CD4-positive, CD25-positive, alpha-beta regulatory T cell (primary cell): ENCODE data around the gene ATG2A. TPM values are rescaled to one million over a fixed set of nuclear protein-coding genes. Genes with fewer than 3 reads are reported as not detected.

Experiments used
- ATAC-seq, 2 donors: fragments of 150-1000 bp; cut with Tn5 transposase; one replicate each; pipeline ENCODE4 v1.10.0; 2021; ENCODE audit warnings: low read depth in 2 of 2, moderate number of reproducible peaks in 2 of 2, moderate library complexity in 1 of 2
- DNase-seq, 3 donors: peaks; one replicate each; pipeline versions ENCODE4 v3.0.0 to v3.0.0-alpha.2; 2012 to 2022; ENCODE audit warnings: mixed read lengths in 1 of 3
- H3K27ac ChIP-seq: one replicate; pipeline ENCODE4 v1.7.0; 2013; ENCODE audit warnings: mild to moderate bottlenecking, low read length; ENCODE audit not compliant: insufficient read depth, poor library complexity, severe bottlenecking
- H3K27me3 ChIP-seq: one replicate; pipeline ENCODE4 v1.7.0; 2013; ENCODE audit warnings: low read length; ENCODE audit not compliant: control insufficient read depth, insufficient read depth
- H3K36me3 ChIP-seq: one replicate; pipeline ENCODE4 v1.7.0; 2013; ENCODE audit warnings: mild to moderate bottlenecking, low read length, moderate library complexity; ENCODE audit not compliant: control insufficient read depth, insufficient read depth
- H3K4me1 ChIP-seq: 2 replicates; pipeline ENCODE4 v1.7.0; 2013; ENCODE audit warnings: mild to moderate bottlenecking, low read length; ENCODE audit not compliant: insufficient read depth, control insufficient read depth, poor library complexity, severe bottlenecking
- H3K4me3 ChIP-seq: one replicate; pipeline ENCODE4 v1.7.0; 2013; ENCODE audit warnings: low read depth, mild to moderate bottlenecking, low read length, moderate library complexity
- H3K9me3 ChIP-seq, 2 experiments: 1 replicate in 1 of 2; 2 replicates in 1 of 2; pipeline ENCODE4 v1.7.0; 2013; ENCODE audit warnings: low read length in 2 of 2, mild to moderate bottlenecking in 1 of 2, moderate library complexity in 1 of 2; ENCODE audit not compliant: control insufficient read depth in 2 of 2
- H3K27ac Mint-ChIP-seq, 3 donors: one replicate each; pipeline ENCODE4 v1.8.0; 2020 to 2022; ENCODE audit warnings: mild to moderate bottlenecking in 3 of 3, mixed read lengths in 3 of 3, moderate library complexity in 2 of 3
- H3K27me3 Mint-ChIP-seq: one replicate; pipeline ENCODE4 v1.8.0; 2022; ENCODE audit warnings: mild to moderate bottlenecking, mixed read lengths
- H3K36me3 Mint-ChIP-seq: one replicate; pipeline ENCODE4 v1.8.0; 2020; ENCODE audit warnings: mixed read lengths
- H3K4me1 Mint-ChIP-seq, 4 donors: one replicate each; pipeline ENCODE4 v1.8.0; 2020 to 2022; ENCODE audit warnings: mixed read lengths in 4 of 4, mild to moderate bottlenecking in 1 of 4
- H3K4me3 Mint-ChIP-seq, 4 donors: one replicate each; pipeline ENCODE4 v1.8.0; 2020 to 2022; ENCODE audit warnings: mild to moderate bottlenecking in 4 of 4, mixed read lengths in 4 of 4, moderate library complexity in 3 of 4
- H3K9me3 Mint-ChIP-seq, 7 donors: one replicate each; pipeline ENCODE4 v1.8.0; 2020 to 2022; ENCODE audit warnings: mixed read lengths in 7 of 7, mild to moderate bottlenecking in 3 of 7, moderate library complexity in 2 of 7
- polyA plus RNA-seq, 4 donors: library from polyadenylated mRNA; unstranded; fragments of 300-500 nt; fragmentation: Illumina TruSeq; gene quantifications; one replicate each; pipeline ENCODE4 v1.2.3, GENCODE V29; 2021
- total RNA-seq: library from RNA; stranded (reverse); gene quantifications from one replicate; pipeline ENCODE4 v1.2.3, GENCODE V29; 2022

The ATG2A gene
- total and polyA plus RNA-seq, 5 donors from 2014 or later, result 5.8 to 234 (median 6.9) TPM

DNA sequence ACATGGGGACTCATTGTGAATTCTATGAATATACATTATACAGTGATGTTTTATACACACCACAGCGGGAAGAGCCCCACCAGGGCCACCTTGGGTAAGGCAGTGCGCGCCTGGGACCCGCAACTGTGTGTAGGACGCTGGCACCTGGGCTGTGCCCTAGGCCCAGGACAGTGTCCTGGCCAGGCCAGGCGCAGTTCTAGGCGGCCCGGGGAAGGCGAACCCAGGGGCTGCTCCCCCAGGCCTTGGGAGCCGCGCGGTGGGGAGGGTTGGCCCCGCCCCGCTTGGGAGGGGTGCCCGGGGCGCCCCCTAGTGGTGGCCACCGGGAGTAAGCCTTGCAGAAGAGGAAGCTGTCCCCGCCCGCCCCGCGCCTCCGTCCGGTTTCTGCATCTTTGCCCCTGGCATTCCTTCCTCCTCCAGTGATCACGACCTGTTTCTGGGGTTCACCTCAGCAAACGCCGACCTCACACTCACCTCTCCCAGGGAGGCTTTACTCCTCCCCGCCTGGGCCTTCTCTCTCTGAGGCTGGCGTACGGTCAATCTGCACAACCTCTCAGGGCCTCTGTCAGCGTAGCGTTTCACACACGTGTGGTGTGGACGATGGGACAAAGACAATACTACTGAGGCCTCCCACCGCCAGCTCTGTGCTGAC lies 29.1 kb downstream of the ATG2A start:
- Mint-ChIP-seq H3K9me3 (peaks cover 0 to 2% (median 0%) of the 10 kb centered on the region in 7 donors), H3K27me3 (no peaks in the 10 kb centered on the region), H3K36me3 (no peaks in the 10 kb centered on the region), H3K4me3 (peak overlapping the region; percentile 80 to 90 (median 84)), H3K4me1 (peaks cover 12 to 35% (median 23%) of the 10 kb centered on the region in 4 donors), H3K27ac (peak overlapping the region; percentile 13 to 87 (median 80))
- no peaks in the 10 kb centered on the region for H3K27me3 ChIP-seq
- H3K36me3 ChIP-seq, result no peaks in the 10 kb centered on the region
- H3K27ac ChIP-seq, result peak overlapping the region; percentile 41
- ATAC-seq (peak; percentile 82 to 84), DNase-seq (peak; percentile 78 to 85 (median 83))
- H3K4me3 ChIP-seq, result no peak overlapping the region
- no peaks in the 10 kb centered on the region for H3K9me3 ChIP-seq
- H3K4me1 ChIP-seq, result peaks cover 18% of the 10 kb centered on the region

DNA sequence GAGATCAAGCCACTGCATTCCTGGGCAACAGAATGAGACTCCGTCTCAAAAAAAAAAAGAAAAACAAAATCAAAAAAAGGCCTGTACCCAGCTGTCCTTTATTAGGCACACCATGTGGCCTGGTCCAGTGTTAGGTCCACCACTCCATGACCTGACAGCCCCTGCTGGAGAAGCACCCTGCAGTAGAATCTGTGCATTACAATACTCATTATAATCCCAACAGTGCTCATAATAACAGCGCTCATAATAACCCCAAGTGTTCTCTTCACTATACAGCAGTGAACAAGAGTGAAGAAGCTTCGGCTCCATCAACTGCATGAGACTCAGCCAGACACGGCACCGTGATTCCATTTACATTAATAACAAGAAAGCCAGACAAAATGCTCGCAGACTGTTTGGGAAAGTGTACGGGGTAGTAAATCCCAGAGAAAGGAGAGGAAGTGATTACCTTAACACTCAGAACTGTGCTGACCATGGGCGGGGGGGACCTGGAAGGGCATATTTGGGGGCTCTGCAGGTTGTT lies 29.7 kb downstream of the ATG2A start:
- ATAC-seq, result no peak
- peak overlapping the region; percentile 41 for H3K27ac ChIP-seq

DNA sequence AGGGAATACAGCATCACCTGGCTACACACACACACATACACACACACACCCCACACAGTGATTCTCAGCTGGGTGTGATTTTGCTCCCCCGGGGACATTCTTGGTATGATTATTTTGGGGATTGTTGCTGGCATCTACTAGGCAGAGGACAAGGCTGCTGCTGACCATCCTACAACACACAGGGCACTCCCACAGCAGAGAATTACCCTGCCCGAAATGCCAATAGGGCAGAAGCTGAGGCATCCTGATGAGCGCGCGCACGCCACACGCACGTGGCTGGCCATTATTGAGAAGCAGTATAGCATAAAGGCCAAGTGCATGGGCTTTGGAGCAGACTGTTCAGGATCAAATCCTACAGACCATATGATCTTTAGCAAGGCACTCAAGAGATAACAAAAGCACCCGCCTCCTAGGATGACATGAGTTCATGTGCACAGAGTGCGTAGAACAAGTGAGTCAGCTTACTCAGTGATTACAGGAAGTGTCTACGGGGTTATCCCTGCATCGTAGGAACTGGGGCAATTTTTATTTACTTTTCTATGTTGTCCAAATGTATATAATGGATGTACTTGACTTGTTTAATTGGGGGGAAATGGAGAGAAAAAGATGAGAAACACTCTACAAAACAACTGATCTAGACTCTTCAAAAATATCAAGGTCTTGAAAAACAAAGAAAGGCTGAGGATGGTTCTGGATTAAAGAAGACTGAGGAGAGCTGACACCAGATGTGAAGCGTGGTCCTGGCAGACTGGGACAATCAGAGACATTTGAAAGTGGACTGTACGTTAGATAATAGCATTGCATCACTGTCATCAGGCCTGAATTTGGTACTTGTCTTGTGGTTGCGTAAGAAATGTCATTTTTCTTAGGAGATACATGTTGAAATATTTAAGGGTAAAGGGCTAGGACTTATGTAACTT lies 31.4 kb downstream of the ATG2A start:
- DNase-seq (peak in 1 of 3 donors; percentile 72), ATAC-seq (peak; percentile 80 to 83)
- H3K4me3 Mint-ChIP-seq, result no peak overlapping the region
- H3K4me3 ChIP-seq, result no peak overlapping the region
- no peaks in the 10 kb centered on the region for H3K9me3 Mint-ChIP-seq
- no peaks in the 10 kb centered on the region for H3K27me3 ChIP-seq
- peaks cover 12 to 45% (median 30%) of the 10 kb centered on the region in 4 donors for H3K4me1 Mint-ChIP-seq
- H3K36me3 Mint-ChIP-seq, result no peaks in the 10 kb centered on the region
- peak overlapping the region; percentile 28 to 63 (median 59) for H3K27ac Mint-ChIP-seq
- peak overlapping the region; percentile 62 for H3K27ac ChIP-seq
- peaks cover 25% of the 10 kb centered on the region for H3K4me1 ChIP-seq
- no peaks in the 10 kb centered on the region for H3K27me3 Mint-ChIP-seq
- no peaks in the 10 kb centered on the region for H3K9me3 ChIP-seq
- H3K36me3 ChIP-seq, result no peaks in the 10 kb centered on the region

More for the DNA sequence above, 29.7 kb downstream of the ATG2A start:
- Histone ChIP-seq H3K36me3 (no peaks in the 10 kb centered on the region), H3K9me3 (no peaks in the 10 kb centered on the region), H3K4me1 (peaks cover 18% of the 10 kb centered on the region), H3K4me3 (no peak overlapping the region), H3K27me3 (no peaks in the 10 kb centered on the region)
- no peak for DNase-seq
- H3K36me3 Mint-ChIP-seq, result no peaks in the 10 kb centered on the region
- H3K9me3 Mint-ChIP-seq, result peaks cover 0 to 2% (median 0%) of the 10 kb centered on the region in 7 donors
- H3K27ac Mint-ChIP-seq, result peak overlapping the region in 2 of 3 donors; percentile 13 to 87
- peak overlapping the region in 2 of 4 donors; percentile 61 to 90 for H3K4me3 Mint-ChIP-seq
- no peaks in the 10 kb centered on the region for H3K27me3 Mint-ChIP-seq
- H3K4me1 Mint-ChIP-seq, result peaks cover 12 to 37% (median 23%) of the 10 kb centered on the region in 4 donors

DNA sequence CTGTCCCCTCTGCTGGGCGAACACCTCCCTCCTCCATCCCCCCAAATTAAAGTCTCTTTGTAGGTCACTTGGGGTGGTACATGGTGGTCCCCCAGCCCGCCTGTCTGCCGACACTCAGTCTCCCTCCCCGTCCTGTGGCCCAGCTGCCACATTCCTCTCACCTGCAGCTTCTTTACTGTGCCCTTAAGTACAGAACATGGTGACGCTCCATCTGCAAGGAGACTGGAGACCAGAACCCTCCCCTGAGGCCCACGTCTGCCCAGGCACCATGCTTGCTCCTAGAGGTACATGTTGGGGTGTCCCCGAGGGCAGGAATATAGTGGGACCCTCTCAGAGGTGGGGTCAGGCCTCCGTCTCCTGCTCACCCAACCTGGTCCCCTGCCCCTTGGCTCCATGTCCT lies 33.0 kb downstream of the ATG2A start:
- Mint-ChIP-seq H3K4me1 (peaks cover 12 to 54% (median 46%) of the 10 kb centered on the region in 4 donors), H3K9me3 (no peaks in the 10 kb centered on the region), H3K27ac (peak overlapping the region in 1 of 3 donors; percentile 75), H3K4me3 (no peak overlapping the region), H3K27me3 (no peaks in the 10 kb centered on the region), H3K36me3 (no peaks in the 10 kb centered on the region)
- Histone ChIP-seq H3K27ac (no peak overlapping the region), H3K4me1 (peaks cover 41% of the 10 kb centered on the region), H3K36me3 (no peaks in the 10 kb centered on the region), H3K4me3 (no peak overlapping the region), H3K27me3 (no peaks in the 10 kb centered on the region), H3K9me3 (no peaks in the 10 kb centered on the region)
- DNase-seq, result no peak
- ATAC-seq, result no peak

DNA sequence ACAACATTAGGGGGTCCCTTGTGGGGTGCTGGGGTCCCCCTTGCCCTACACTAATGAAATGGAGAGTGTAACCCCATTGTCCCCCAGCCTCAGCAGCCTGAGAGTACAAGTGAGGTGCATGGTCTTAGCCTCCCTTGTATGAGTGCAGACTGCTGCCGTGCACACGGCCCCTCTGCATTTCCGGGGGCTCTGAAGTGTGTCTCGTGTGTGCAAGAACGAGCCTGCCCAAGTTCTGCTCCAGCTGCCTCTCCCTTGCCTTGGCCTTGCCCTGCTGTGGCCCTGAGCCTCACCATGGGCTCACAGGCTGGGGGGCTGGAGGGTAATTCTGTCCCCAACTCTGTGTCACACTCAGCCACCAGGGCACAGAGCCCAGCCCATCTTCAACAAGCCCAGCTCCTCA lies 33.4 kb downstream of the ATG2A start:
- DNase-seq, result no peak
- Mint-ChIP-seq H3K27ac (no peak overlapping the region), H3K27me3 (no peaks in the 10 kb centered on the region)

DNA sequence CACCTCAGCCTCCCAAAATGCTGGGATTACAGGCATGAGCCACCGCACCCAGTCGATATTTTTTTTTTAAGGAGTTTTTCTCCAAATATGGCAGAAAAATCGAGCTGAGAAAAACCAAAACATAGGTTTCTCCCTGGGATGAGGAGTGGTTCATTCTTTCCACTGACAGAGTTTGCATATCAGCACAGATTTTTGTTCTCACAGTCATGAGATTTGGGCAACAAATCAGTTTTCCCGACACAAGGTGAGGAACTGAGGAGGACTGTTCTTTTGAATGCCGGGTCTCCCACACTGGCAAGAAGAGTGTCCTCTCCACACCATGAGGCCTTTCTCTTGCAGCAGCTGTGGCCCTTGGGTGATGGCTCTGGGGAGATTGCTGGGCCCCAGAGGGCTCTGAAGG lies 34.8 kb downstream of the ATG2A start:
- H3K36me3 ChIP-seq, result no peaks in the 10 kb centered on the region
- no peaks in the 10 kb centered on the region for H3K9me3 ChIP-seq
- peaks cover 8 to 49% (median 36%) of the 10 kb centered on the region in 4 donors for H3K4me1 Mint-ChIP-seq
- no peaks in the 10 kb centered on the region for H3K27me3 ChIP-seq
- DNase-seq, result no peak
- no peak overlapping the region for H3K4me3 Mint-ChIP-seq
- H3K27ac ChIP-seq, result no peak overlapping the region
- no peak overlapping the region for H3K4me3 ChIP-seq
- no peaks in the 10 kb centered on the region for H3K27me3 Mint-ChIP-seq
- H3K36me3 Mint-ChIP-seq, result peaks cover 4% of the 10 kb centered on the region
- H3K9me3 Mint-ChIP-seq, result peaks cover 0 to 3% (median 0%) of the 10 kb centered on the region in 7 donors
- H3K4me1 ChIP-seq, result peaks cover 38% of the 10 kb centered on the region
- no peak for ATAC-seq
- H3K27ac Mint-ChIP-seq, result no peak overlapping the region

More for the DNA sequence above, 33.4 kb downstream of the ATG2A start:
- Histone ChIP-seq H3K9me3 (no peaks in the 10 kb centered on the region), H3K4me3 (no peak overlapping the region), H3K36me3 (no peaks in the 10 kb centered on the region), H3K27me3 (no peaks in the 10 kb centered on the region), H3K27ac (no peak overlapping the region), H3K4me1 (peaks cover 44% of the 10 kb centered on the region)
- Mint-ChIP-seq H3K36me3 (no peaks in the 10 kb centered on the region), H3K9me3 (no peaks in the 10 kb centered on the region), H3K4me1 (peaks cover 12 to 58% (median 45%) of the 10 kb centered on the region in 4 donors), H3K4me3 (no peak overlapping the region)
- ATAC-seq, result no peak

DNA sequence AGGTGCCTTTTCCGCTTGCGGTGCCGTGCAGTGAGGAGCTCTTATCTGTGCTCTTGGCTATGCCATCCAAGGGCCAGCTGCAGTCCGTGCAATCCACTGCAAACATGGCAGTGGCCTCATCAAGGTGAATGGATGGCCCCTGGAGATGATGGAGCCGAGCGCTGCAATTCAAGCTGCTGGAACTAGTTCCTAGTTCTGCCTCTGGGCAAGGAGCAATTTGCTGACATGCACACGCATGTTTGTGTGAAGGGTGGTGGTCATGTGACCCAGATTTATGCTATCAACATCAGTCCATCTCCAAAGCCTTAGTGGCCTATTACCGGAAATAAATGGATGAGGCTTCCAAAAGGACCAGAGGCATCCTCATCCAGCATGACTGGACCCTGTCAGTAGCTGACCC lies 35.5 kb downstream of the ATG2A start:
- no peak for DNase-seq
- H3K27me3 Mint-ChIP-seq, result no peaks in the 10 kb centered on the region
- H3K4me1 Mint-ChIP-seq, result peaks cover 7 to 49% (median 37%) of the 10 kb centered on the region in 4 donors
- H3K27me3 ChIP-seq, result no peaks in the 10 kb centered on the region
- H3K4me3 Mint-ChIP-seq, result peak overlapping the region in 2 of 4 donors; percentile 68 to 100
- no peaks in the 10 kb centered on the region for H3K9me3 ChIP-seq
- peaks cover 45% of the 10 kb centered on the region for H3K4me1 ChIP-seq
- no peak for ATAC-seq
- no peak overlapping the region for H3K4me3 ChIP-seq
- H3K36me3 ChIP-seq, result peaks cover 4% of the 10 kb centered on the region
- peaks cover 11% of the 10 kb centered on the region for H3K36me3 Mint-ChIP-seq
- H3K9me3 Mint-ChIP-seq, result peaks cover 0 to 3% (median 0%) of the 10 kb centered on the region in 7 donors
- H3K27ac ChIP-seq, result no peak overlapping the region
- peak overlapping the region; percentile 71 to 96 (median 92) for H3K27ac Mint-ChIP-seq
